22Rv1 (cell line): ENCODE measurements around the gene HECW1.
"Not testable (repeated sequence)": the region's sequence is repeated elsewhere in the genome, so short reads cannot be mapped to it uniquely, and the experiment has no call there.

Source experiments
- H3K27ac ChIP-seq: fragments of 450-650 bp; 2 replicates; pipeline ENCODE4 v1.5.1; 2017
- CTCF ChIP-seq: fragments of 450-650 bp; IDR thresholded peaks from 2 replicates; pipeline ENCODE4 v1.5.1; 2017; ENCODE audit warnings: mild to moderate bottlenecking
- ZFX ChIP-seq: fragments of 450-650 bp; IDR thresholded peaks from 2 replicates; pipeline ENCODE4 v1.6.1; 2017; ENCODE audit warnings: antibody characterized with exemption, borderline replicate concordance

The HECW1 gene

GRCh38 chr7:43593010-43593409 is 480.6 kb downstream of the HECW1 start:
- TF ChIP-seq CTCF (no peak), ZFX (no peak)
- H3K27ac ChIP-seq, result no peak overlapping the region

- no peak for TF ChIP-seq ZFX
- no peak overlapping the region for H3K27ac ChIP-seq
Measured at GRCh38 chr7:43594020-43594419, 481.6 kb downstream of the HECW1 start.

GRCh38 chr7:43596426-43596825 is 484.0 kb downstream of the HECW1 start:
- not testable (repeated sequence) for H3K27ac ChIP-seq

GRCh38 chr7:43600056-43600455 is 487.6 kb downstream of the HECW1 start:
- no peak overlapping the region for H3K27ac ChIP-seq
- no peak for TF ChIP-seq CTCF
- TF ChIP-seq ZFX, result no peak

GRCh38 chr7:43602256-43602655 is 489.8 kb downstream of the HECW1 start:
- H3K27ac ChIP-seq, result no peak overlapping the region
- no peak for TF ChIP-seq CTCF
- TF ChIP-seq ZFX, result no peak

GRCh38 chr7:43604251-43604650 is 491.8 kb downstream of the HECW1 start:
- no peak overlapping the region for H3K27ac ChIP-seq
- no peak for TF ChIP-seq CTCF
- no peak for TF ChIP-seq ZFX

GRCh38 chr7:43609097-43609496 is 496.6 kb downstream of the HECW1 start:
- no peak overlapping the region for H3K27ac ChIP-seq
- TF ChIP-seq CTCF (no peak), ZFX (no peak)

GRCh38 chr7:43612128-43612527 is 499.7 kb downstream of the HECW1 start:
- H3K27ac ChIP-seq, result no peak overlapping the region
- no peak for TF ChIP-seq ZFX
- no peak for TF ChIP-seq CTCF
